Activated T-cell treated with anti-CD3 and anti-CD28 coated beads, Interleukin-2, amount 50 U/mL, for 4 hours (primary cell): ENCODE data around the gene FRMD4B. TPM values are rescaled to one million over a fixed set of nuclear protein-coding genes. Genes with fewer than 3 reads are reported as not detected.

ENCODE experiments used
- ATAC-seq, 2 donors: fragments of 200-7000 bp; cut with Tn5 transposase; one replicate each; pipeline ENCODE4 v1.10.0; 2021
- DNase-seq: peaks from one replicate; pipeline ENCODE4 v3.0.0-alpha.2; 2020
- H3K27me3 Mint-ChIP-seq: one replicate; pipeline ENCODE4 v1.8.0; 2021; ENCODE audit warnings: low read depth, mixed read lengths
- H3K36me3 Mint-ChIP-seq: one replicate; pipeline ENCODE4 v1.8.0; 2022; ENCODE audit warnings: mixed read lengths; ENCODE audit not compliant: insufficient read depth
- H3K4me1 Mint-ChIP-seq: one replicate; pipeline ENCODE4 v1.8.0; 2021; ENCODE audit warnings: low read depth, mixed read lengths
- H3K4me3 Mint-ChIP-seq: one replicate; pipeline ENCODE4 v1.8.0; 2021; ENCODE audit warnings: mild to moderate bottlenecking, moderate library complexity, mixed read lengths
- H3K9me3 Mint-ChIP-seq: one replicate; pipeline ENCODE4 v1.8.0; 2021; ENCODE audit warnings: mixed read lengths
- total RNA-seq, 3 donors: library from RNA; stranded (reverse); gene quantifications; one replicate each; pipeline ENCODE4 v1.2.1, GENCODE V29; 2021

The FRMD4B gene
- total RNA-seq, 3 donors from 2014 or later, result 16.3 to 24.6 (median 23.6) TPM

DNA sequence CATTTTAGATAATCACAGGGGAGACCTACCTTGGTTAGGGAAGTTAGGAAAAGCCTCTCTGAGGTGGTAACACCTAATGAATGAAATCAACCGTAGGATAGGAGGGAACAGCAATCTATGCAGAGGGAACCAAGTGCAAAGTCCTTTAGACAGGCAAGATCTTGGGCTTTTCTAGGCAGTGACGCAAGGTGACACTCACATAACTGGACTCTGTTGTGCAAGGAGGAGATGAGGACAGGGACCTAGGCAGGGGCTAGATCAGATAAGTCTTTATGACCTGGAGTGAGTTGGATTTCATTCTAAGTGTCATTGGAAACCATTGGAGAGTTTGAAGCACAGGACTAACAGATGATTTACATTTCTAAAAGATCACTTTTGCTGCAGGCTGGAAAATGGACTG, 258.9 kb downstream of the FRMD4B start:
- no peaks in the 10 kb centered on the region for H3K9me3 Mint-ChIP-seq
- no peaks in the 10 kb centered on the region for H3K36me3 Mint-ChIP-seq
- H3K27me3 Mint-ChIP-seq, result peaks cover 1% of the 10 kb centered on the region
- no peak for ATAC-seq
- no peak for DNase-seq
- no peak overlapping the region for H3K4me3 Mint-ChIP-seq
- no peaks in the 10 kb centered on the region for H3K4me1 Mint-ChIP-seq

DNA sequence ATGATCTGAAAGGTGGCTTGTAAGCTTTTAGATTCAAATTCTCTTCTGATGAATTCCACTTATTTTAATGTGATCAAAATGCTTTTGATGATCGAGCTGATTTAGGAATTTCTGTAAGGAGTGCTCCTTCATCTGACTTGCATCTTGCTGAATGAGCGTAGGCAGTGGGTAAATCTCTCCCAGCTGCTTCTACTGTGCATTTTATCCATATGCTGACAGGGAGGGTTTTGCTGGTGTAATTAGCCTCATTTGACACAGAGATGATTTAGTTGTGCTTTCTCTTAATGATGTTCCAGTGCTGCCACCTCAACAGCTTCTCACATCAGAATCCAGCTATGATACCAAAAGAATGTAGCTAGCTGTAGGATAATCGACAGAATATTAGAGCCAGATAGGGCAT, 259.7 kb downstream of the FRMD4B start:
- no peaks in the 10 kb centered on the region for H3K27me3 Mint-ChIP-seq
- peaks cover under 1% of the 10 kb centered on the region for H3K4me1 Mint-ChIP-seq
- H3K9me3 Mint-ChIP-seq, result no peaks in the 10 kb centered on the region
- ATAC-seq (no peak), DNase-seq (no peak)
- no peaks in the 10 kb centered on the region for H3K36me3 Mint-ChIP-seq
- H3K4me3 Mint-ChIP-seq, result no peak overlapping the region

- no peak within 1 kb of the TSS for H3K4me3 Mint-ChIP-seq
- no peaks in the 10 kb centered on the region for H3K27me3 Mint-ChIP-seq
- no peaks in the 10 kb centered on the region for H3K9me3 Mint-ChIP-seq
- DNase-seq, result no peak
- no peak for ATAC-seq
- no peaks in the 10 kb centered on the region for H3K36me3 Mint-ChIP-seq
- peaks cover 3% of the 10 kb centered on the region for H3K4me1 Mint-ChIP-seq
Measured at GRCh38 chr3:69122403-69122802, 263.5 kb downstream of the FRMD4B start, which contains the start of gene LMOD3. TSS of gene LMOD3 (minus strand) at chr3:69122595. CDS start at chr3:69122386, 209 bp downstream.

GRCh38 chr3:69121950-69122349, 263.9 kb downstream of the FRMD4B start:
- Mint-ChIP-seq H3K36me3 (no peaks in the 10 kb centered on the region), H3K9me3 (no peaks in the 10 kb centered on the region), H3K27me3 (no peaks in the 10 kb centered on the region), H3K4me1 (peaks cover 3% of the 10 kb centered on the region), H3K4me3 (no peak overlapping the region)
- no peak for ATAC-seq
- DNase-seq, result no peak

DNA sequence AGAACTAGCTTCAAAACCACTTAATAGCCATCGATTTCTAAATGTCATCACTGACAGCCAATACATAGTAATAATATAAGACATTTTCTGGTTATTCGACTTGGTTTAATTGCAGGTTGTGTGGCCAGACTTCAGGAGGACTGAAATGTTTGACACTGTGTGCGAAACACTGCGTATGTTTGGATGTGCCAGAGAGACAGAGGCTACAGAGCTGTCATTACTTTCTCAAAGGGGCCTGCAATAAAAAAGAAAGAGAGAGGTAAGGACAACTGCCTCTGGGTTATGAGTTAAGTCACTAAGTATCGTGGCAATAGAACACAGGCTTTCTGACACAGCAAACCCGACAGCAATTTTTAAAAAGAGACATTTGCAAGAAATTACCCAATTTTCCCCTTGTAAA, 264.4 kb downstream of the FRMD4B start:
- Mint-ChIP-seq H3K27me3 (no peaks in the 10 kb centered on the region), H3K4me3 (no peak overlapping the region), H3K4me1 (peaks cover 3% of the 10 kb centered on the region), H3K9me3 (no peaks in the 10 kb centered on the region), H3K36me3 (no peaks in the 10 kb centered on the region)
- ATAC-seq (no peak), DNase-seq (no peak)

- DNase-seq (peak; percentile 83), ATAC-seq (peak; percentile 73 to 84)
- Mint-ChIP-seq H3K9me3 (no peaks in the 10 kb centered on the region), H3K4me1 (peaks cover 3% of the 10 kb centered on the region), H3K27me3 (no peaks in the 10 kb centered on the region), H3K4me3 (no peak overlapping the region), H3K36me3 (no peaks in the 10 kb centered on the region)
Measured at GRCh38 chr3:69120879-69121464, 264.9 kb downstream of the FRMD4B start.
